ENCODE measurements around the gene KRT3.

- no peak for TF ChIP-seq CTCF (IDR thresholded peaks at IDR 0.05; ENCODE audit: low read depth, low read length, poor library complexity, severe bottlenecking)
- no peak for TF ChIP-seq EZH2phosphoT487 (IDR thresholded peaks at IDR 0.05; ENCODE audit: borderline replicate concordance, low read length)
Measured at GRCh38 chr12:52808573-52809160, 12.8 kb upstream of the KRT3 start.

All from DOHH2 (cell line).